PC-9 (cell line): ENCODE measurements around the gene DRAM1. TPM values are rescaled to one million over a fixed set of nuclear protein-coding genes. Genes with fewer than 3 reads are reported as not detected.

Source experiments
- BruUV-seq: library from RNA; stranded (reverse); fragments of 400-500 nt; replicated peaks from 2 replicates; lab custom pipeline; 2021; lab: Mats Ljungman, UMichigan
- CTCF ChIA-PET: fragments of 300-600 bp; sonication (Branson Sonifier 250); formaldehyde crosslinking; loops from one replicate; lab custom pipeline; 2022; ENCODE audit warnings: antibody characterized with exemption; lab: Charles Lee
- POLR2A ChIA-PET: fragments of 300-600 bp; sonication (Branson Sonifier 250); formaldehyde crosslinking; loops from one replicate; lab custom pipeline; 2022; ENCODE audit warnings: antibody characterized with exemption; ENCODE audit not compliant: unreplicated experiment; lab: Charles Lee
- DNase-seq, 2 experiments: peaks; one replicate each; pipeline versions ENCODE4 v3.0.0 to v3.0.0-alpha.2; 2015 to 2022; ENCODE audit warnings: mixed read lengths in 1 of 2
- H2AFZ ChIP-seq: fragments of 200-600 bp; sonication (generic); 2 replicates; pipeline ENCODE4 v1.8.1; 2017; ENCODE audit warnings: antibody characterized with exemption
- H3F3A ChIP-seq: fragments of 200-600 bp; sonication (generic); 2 replicates; pipeline ENCODE4 v1.8.1; 2017; ENCODE audit warnings: antibody characterized with exemption, mild to moderate bottlenecking, low read depth; ENCODE audit not compliant: insufficient read depth
- H3K27ac ChIP-seq: fragments of 200-600 bp; sonication (generic); 2 replicates; pipeline ENCODE4 v1.6.1; 2016; ENCODE audit warnings: mixed run types
- H3K27me3 ChIP-seq: fragments of 200-600 bp; sonication (generic); 2 replicates; pipeline ENCODE4 v1.6.1; 2016; ENCODE audit warnings: low read depth, mixed run types; ENCODE audit not compliant: insufficient read depth
- H3K36me3 ChIP-seq: fragments of 200-600 bp; sonication (generic); 2 replicates; pipeline ENCODE4 v1.6.1; 2016; ENCODE audit warnings: low read depth, mixed run types
- H3K4me1 ChIP-seq: fragments of 200-600 bp; sonication (generic); replicated peaks from 2 replicates; pipeline ENCODE4 v1.6.1; 2016; ENCODE audit warnings: mixed run types; ENCODE audit not compliant: insufficient read depth
- H3K4me2 ChIP-seq: fragments of 200-600 bp; sonication (generic); 2 replicates; pipeline ENCODE4 v1.6.1; 2017; ENCODE audit warnings: mixed run types
- H3K4me3 ChIP-seq: fragments of 200-600 bp; sonication (generic); 2 replicates; pipeline ENCODE4 v1.6.1; 2016; ENCODE audit warnings: mixed run types
- H3K79me2 ChIP-seq: fragments of 200-600 bp; sonication (generic); 2 replicates; pipeline ENCODE4 v1.6.1; 2017; ENCODE audit warnings: low read depth, mixed run types
- H3K9me2 ChIP-seq: fragments of 200-600 bp; sonication (generic); 2 replicates; pipeline ENCODE4 v1.8.1; 2017; ENCODE audit warnings: mild to moderate bottlenecking; ENCODE audit not compliant: insufficient read depth
- H3K9me3 ChIP-seq: fragments of 200-600 bp; sonication (generic); 2 replicates; pipeline ENCODE4 v1.8.1; 2016; ENCODE audit warnings: low read depth; ENCODE audit not compliant: insufficient read depth
- H4K20me1 ChIP-seq: fragments of 200-600 bp; sonication (generic); 2 replicates; pipeline ENCODE4 v1.8.1; 2017; ENCODE audit not compliant: insufficient read depth
- EZH2 ChIP-seq: fragments of 200-600 bp; sonication (generic); IDR thresholded peaks from 2 replicates; pipeline ENCODE4 v1.8.0; 2017; ENCODE audit warnings: antibody characterized with exemption, low read depth
- intact Hi-C: fragments of 100-400 bp; cut with micrococcal nuclease; formaldehyde crosslinking; loops from one replicate; pipeline ENCODE4 v1.10.0; 2022; ENCODE audit not compliant: unreplicated experiment
- total RNA-seq: library from RNA; stranded (reverse); gene quantifications from 2 replicates; pipeline ENCODE4 v1.2.3, GENCODE V29; 2021
- TF ChIP-seq, protein P1 (sequence below): fragments of 200-600 bp; sonication (generic); conservative IDR thresholded peaks from 2 replicates; pipeline ENCODE4 v1.6.1; 2017; ENCODE audit warnings: mixed run types, antibody characterized with exemption, mild to moderate bottlenecking, moderate library complexity

The DRAM1 gene
- total RNA-seq, 1 experiment from 2014 or later: 6.2 TPM

DNA sequence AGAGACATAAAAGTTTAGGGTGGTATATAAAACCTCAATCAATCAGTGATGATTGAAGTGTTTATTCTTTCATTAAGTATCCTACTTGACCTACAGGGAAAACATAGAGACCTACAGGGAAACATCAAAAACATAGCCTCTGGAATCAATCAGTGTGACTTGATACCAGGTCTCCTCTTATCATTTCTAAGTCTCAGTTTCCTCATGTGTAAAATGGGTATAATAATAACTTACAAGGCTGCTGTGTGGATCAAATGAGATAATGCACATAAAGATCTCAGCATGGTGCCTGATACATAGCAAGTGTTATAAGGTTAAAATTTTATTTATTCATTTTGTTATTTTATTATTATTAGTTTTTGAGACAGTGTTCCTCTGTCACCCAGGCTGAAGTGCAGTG is 24.4 kb upstream of the DRAM1 start:
- BruUV-seq: no TSS peak
- Histone ChIP-seq H4K20me1 (no peaks in the 10 kb centered on the region), H3K9me3 (no peaks in the 10 kb centered on the region), H2AFZ (no peak overlapping the region), H3K4me2 (no peak overlapping the region), H3F3A (peaks cover 7% of the 10 kb centered on the region; the same call in 1 of the 2 replicates), H3K79me2 (no peaks in the 10 kb centered on the region), H3K4me1 (peaks cover 16% of the 10 kb centered on the region), H3K27ac (no peak overlapping the region), H3K4me3 (no peak overlapping the region), H3K9me2 (no peaks in the 10 kb centered on the region), H3K27me3 (no peaks in the 10 kb centered on the region), H3K36me3 (no peaks in the 10 kb centered on the region)
- no peak for DNase-seq
- intact Hi-C loops: no loop called here
- no peak for TF ChIP-seq EZH2
- TF ChIP-seq, protein P1, sequence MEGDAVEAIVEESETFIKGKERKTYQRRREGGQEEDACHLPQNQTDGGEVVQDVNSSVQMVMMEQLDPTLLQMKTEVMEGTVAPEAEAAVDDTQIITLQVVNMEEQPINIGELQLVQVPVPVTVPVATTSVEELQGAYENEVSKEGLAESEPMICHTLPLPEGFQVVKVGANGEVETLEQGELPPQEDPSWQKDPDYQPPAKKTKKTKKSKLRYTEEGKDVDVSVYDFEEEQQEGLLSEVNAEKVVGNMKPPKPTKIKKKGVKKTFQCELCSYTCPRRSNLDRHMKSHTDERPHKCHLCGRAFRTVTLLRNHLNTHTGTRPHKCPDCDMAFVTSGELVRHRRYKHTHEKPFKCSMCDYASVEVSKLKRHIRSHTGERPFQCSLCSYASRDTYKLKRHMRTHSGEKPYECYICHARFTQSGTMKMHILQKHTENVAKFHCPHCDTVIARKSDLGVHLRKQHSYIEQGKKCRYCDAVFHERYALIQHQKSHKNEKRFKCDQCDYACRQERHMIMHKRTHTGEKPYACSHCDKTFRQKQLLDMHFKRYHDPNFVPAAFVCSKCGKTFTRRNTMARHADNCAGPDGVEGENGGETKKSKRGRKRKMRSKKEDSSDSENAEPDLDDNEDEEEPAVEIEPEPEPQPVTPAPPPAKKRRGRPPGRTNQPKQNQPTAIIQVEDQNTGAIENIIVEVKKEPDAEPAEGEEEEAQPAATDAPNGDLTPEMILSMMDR: no peak
- ChIA-PET POLR2A (no interaction called here), CTCF (no interaction called here)

DNA sequence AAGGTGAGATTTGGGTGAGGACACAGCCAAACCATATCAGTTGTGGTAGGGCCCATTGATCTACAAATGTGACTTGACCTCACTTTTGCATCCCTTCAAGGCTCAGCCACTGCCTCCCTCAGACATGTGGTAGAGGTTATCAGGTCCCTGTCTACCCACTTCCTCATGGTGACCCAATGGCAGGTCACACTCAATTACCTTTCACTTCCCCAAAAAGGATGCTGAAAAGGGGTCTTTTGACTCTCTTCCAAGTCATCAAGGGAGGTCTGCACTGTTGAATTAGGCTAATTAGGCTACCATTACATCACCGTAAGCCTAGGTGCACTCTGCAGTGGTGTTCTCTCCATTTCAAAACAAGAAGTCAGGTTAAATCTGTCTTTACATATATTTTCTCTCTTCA is 22.6 kb upstream of the DRAM1 start:
- H3K36me3 ChIP-seq: no peaks in the 10 kb centered on the region
- no peaks in the 10 kb centered on the region for H3K79me2 ChIP-seq
- no peaks in the 10 kb centered on the region for H3K9me3 ChIP-seq
- TF ChIP-seq, protein P1: no peak
- no peak for TF ChIP-seq EZH2
- POLR2A ChIA-PET: no interaction called here
- no peak overlapping the region for H3K27ac ChIP-seq
- no peaks in the 10 kb centered on the region for H4K20me1 ChIP-seq
- no peak overlapping the region for H3K4me3 ChIP-seq
- peaks cover 19% of the 10 kb centered on the region for H3K4me1 ChIP-seq
- no peak overlapping the region for H2AFZ ChIP-seq
- H3K27me3 ChIP-seq: no peaks in the 10 kb centered on the region
- H3F3A ChIP-seq: peaks cover 7% of the 10 kb centered on the region; the same call in 1 of the 2 replicates
- no TSS peak for BruUV-seq
- CTCF ChIA-PET: no interaction called here
- no peak for DNase-seq
- H3K4me2 ChIP-seq: no peak overlapping the region
- intact Hi-C loops: no loop called here
- H3K9me2 ChIP-seq: no peaks in the 10 kb centered on the region

DNA sequence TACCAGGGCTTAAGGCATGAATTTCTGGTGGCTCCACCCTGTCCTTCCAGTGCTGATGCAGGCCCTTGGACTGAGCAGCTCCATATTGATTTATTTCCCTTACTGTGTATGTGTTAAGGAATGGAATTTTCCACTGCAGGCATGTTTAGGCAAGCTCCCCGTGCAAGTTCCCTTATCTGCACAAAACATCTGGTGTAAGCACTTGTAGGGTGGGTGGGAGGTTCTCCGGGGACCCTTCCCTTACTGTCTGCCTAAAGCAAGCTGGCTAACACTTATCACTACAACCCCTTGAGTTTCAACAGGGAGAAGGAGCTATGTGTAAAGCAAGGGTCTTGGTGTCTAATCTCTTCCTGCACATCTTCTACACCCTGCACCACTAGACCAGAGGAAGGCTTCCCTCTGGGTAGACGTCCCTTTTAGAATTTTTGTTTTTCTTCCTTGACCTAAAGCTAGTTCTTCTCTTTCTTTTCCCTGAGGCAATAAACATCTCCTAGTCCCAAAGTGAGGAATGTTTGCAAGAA is 22.0 kb upstream of the DRAM1 start:
- intact Hi-C loops: no loop called here
- peaks cover 7% of the 10 kb centered on the region; the same call in 1 of the 2 replicates for H3F3A ChIP-seq
- H3K9me3 ChIP-seq: no peaks in the 10 kb centered on the region
- H3K4me1 ChIP-seq: peaks cover 26% of the 10 kb centered on the region
- no peaks in the 10 kb centered on the region for H3K36me3 ChIP-seq
- H2AFZ ChIP-seq: no peak overlapping the region
- no TSS peak for BruUV-seq
- TF ChIP-seq, protein P1: no peak
- TF ChIP-seq EZH2: no peak
- no peaks in the 10 kb centered on the region for H3K79me2 ChIP-seq
- H3K4me3 ChIP-seq: no peak overlapping the region
- DNase-seq: no peak
- ChIA-PET POLR2A (no interaction called here), CTCF (no interaction called here)
- no peak overlapping the region for H3K27ac ChIP-seq
- no peak overlapping the region for H3K4me2 ChIP-seq
- no peaks in the 10 kb centered on the region for H3K9me2 ChIP-seq
- H3K27me3 ChIP-seq: no peaks in the 10 kb centered on the region
- H4K20me1 ChIP-seq: no peaks in the 10 kb centered on the region
